Neural cell (in vitro differentiated cells): ENCODE data around the gene SPHK2. TPM values are rescaled to one million over a fixed set of nuclear protein-coding genes. Genes with fewer than 3 reads are reported as not detected.
A peak's percentile ranks its signal among the peaks of the same experiment; 100 is the strongest.

ENCODE experiments used
- H2AFZ ChIP-seq: fragments of 200-600, 300-800 bp; sonication (generic), shearing (Covaris generic); 2 replicates; pipeline ENCODE4 v1.6.0; 2014; ENCODE audit warnings: low read depth, mild to moderate bottlenecking, antibody characterized with exemption, low read length, moderate library complexity
- H3F3A ChIP-seq: fragments of 200-600 bp; shearing (Covaris generic); 2 replicates; pipeline ENCODE4 v1.6.1; 2016; ENCODE audit warnings: mild to moderate bottlenecking, moderate library complexity, mixed read lengths, antibody characterized with exemption, low read length; ENCODE audit not compliant: insufficient read depth, poor library complexity, severe bottlenecking
- H3K27ac ChIP-seq: fragments of 200-600, 300-800 bp; sonication (generic), shearing (Covaris generic); 2 replicates; pipeline ENCODE4 v1.5.1; 2014; ENCODE audit warnings: mild to moderate bottlenecking, low read length, moderate library complexity
- H3K27me3 ChIP-seq: fragments of 300-800, 200-600 bp; sonication (generic), shearing (Covaris generic); 2 replicates; pipeline ENCODE4 v1.6.0; 2014; ENCODE audit warnings: mild to moderate bottlenecking, low read depth, low read length, moderate library complexity; ENCODE audit not compliant: insufficient read depth
- H3K36me3 ChIP-seq: fragments of 300-800, 200-600 bp; sonication (generic), shearing (Covaris generic); 2 replicates; pipeline ENCODE4 v1.5.1; 2014; ENCODE audit warnings: mild to moderate bottlenecking, antibody characterized with exemption, low read length, moderate library complexity; ENCODE audit not compliant: insufficient read depth
- H3K4me2 ChIP-seq: fragments of 300-800, 200-600 bp; sonication (generic), shearing (Covaris generic); 2 replicates; pipeline ENCODE4 v1.6.0; 2014; ENCODE audit warnings: mild to moderate bottlenecking, low read length
- H3K4me3 ChIP-seq: fragments of 300-800, 200-600 bp; sonication (generic), shearing (Covaris generic); 2 replicates; pipeline ENCODE4 v1.5.1; 2014; ENCODE audit warnings: mild to moderate bottlenecking, low read length, moderate library complexity
- H3K79me2 ChIP-seq: fragments of 200-600 bp; shearing (Covaris generic); replicated peaks from 2 replicates; pipeline ENCODE4 v1.6.0; 2014; ENCODE audit warnings: mild to moderate bottlenecking, low read length, moderate library complexity; ENCODE audit not compliant: insufficient read depth
- H3K9ac ChIP-seq: fragments of 300-800, 200-600 bp; sonication (generic), shearing (Covaris generic); 2 replicates; pipeline ENCODE4 v1.6.1; 2016; ENCODE audit warnings: mild to moderate bottlenecking, low read length, mixed read lengths
- H3K9me2 ChIP-seq: fragments of 200-600 bp; shearing (Covaris generic); 2 replicates; pipeline ENCODE4 v1.6.1; 2016; ENCODE audit warnings: mild to moderate bottlenecking, low read length, mixed read lengths; ENCODE audit not compliant: insufficient read depth
- H3K9me3 ChIP-seq: fragments of 200-600, 300-800 bp; sonication (generic), shearing (Covaris generic); 2 replicates; pipeline ENCODE4 v1.6.1; 2016; ENCODE audit warnings: mild to moderate bottlenecking, mixed run types, low read length, moderate library complexity, mixed read lengths
- H4K20me1 ChIP-seq: fragments of 200-600 bp; shearing (Covaris generic); 2 replicates; pipeline ENCODE4 v1.6.1; 2016; ENCODE audit warnings: mild to moderate bottlenecking, mixed run types; ENCODE audit not compliant: insufficient read depth
- CTCF ChIP-seq: fragments of 450-650 bp; IDR thresholded peaks from 2 replicates; pipeline ENCODE4 v1.5.1; 2014; ENCODE audit warnings: antibody characterized with exemption, mild to moderate bottlenecking, moderate library complexity; ENCODE audit not compliant: poor library complexity, severe bottlenecking
- EP300 ChIP-seq: fragments of 450-650 bp; conservative IDR thresholded peaks from 2 replicates; pipeline ENCODE4 v1.6.1; 2014; ENCODE audit warnings: antibody characterized with exemption, mild to moderate bottlenecking, moderate library complexity; ENCODE audit not compliant: poor library complexity, severe bottlenecking
- EZH2 ChIP-seq: fragments of 200-600, 300-800 bp; shearing (Covaris generic), sonication (generic); IDR thresholded peaks from 2 replicates; pipeline ENCODE4 v1.6.1; 2014; ENCODE audit warnings: antibody characterized with exemption, low read length, borderline replicate concordance, mild to moderate bottlenecking; ENCODE audit not compliant: insufficient read depth, poor library complexity, severe bottlenecking
- MXI1 ChIP-seq: fragments of 450-650 bp; conservative IDR thresholded peaks from 2 replicates; pipeline ENCODE4 v1.6.1; 2014; ENCODE audit warnings: antibody characterized with exemption, mild to moderate bottlenecking; ENCODE audit not compliant: poor library complexity, severe bottlenecking
- POLR2AphosphoS5 ChIP-seq: IDR thresholded peaks from 2 replicates; pipeline ENCODE4 v1.6.1; 2012
- RAD21 ChIP-seq: fragments of 450-650 bp; conservative IDR thresholded peaks from 2 replicates; pipeline ENCODE4 v1.6.1; 2014; ENCODE audit warnings: antibody characterized with exemption, mild to moderate bottlenecking, moderate library complexity
- REST ChIP-seq: IDR thresholded peaks from 2 replicates; pipeline ENCODE4 v1.6.1; 2012; ENCODE audit warnings: borderline replicate concordance
- SMC3 ChIP-seq: fragments of 450-650 bp; conservative IDR thresholded peaks from 2 replicates; pipeline ENCODE4 v1.6.1; 2014; ENCODE audit warnings: antibody characterized with exemption, mild to moderate bottlenecking, moderate library complexity; ENCODE audit not compliant: poor library complexity
- TAF1 ChIP-seq: IDR thresholded peaks from 2 replicates; pipeline ENCODE4 v1.6.1; 2012; ENCODE audit warnings: low read depth
- polyA plus RNA-seq: library from polyadenylated mRNA; depleted of rRNA; stranded (reverse); fragments of >200 nt; gene quantifications from 2 replicates; pipeline ENCODE4 v1.2.3, GENCODE V29; 2014

Gene SPHK2
- polyA plus RNA-seq, 1 donor from 2014 or later, result 22.6 TPM

GRCh38 chr19:48637948-48638830, 18.9 kb downstream of the SPHK2 start:
- peak overlapping the region; percentile 74 for H3K9ac ChIP-seq

More at GRCh38 chr19:48637948-48638830, 18.9 kb downstream of the SPHK2 start:
- peak; percentile 33 for TF ChIP-seq SMC3
- peak; percentile 47 for TF ChIP-seq CTCF
- TF ChIP-seq EP300, result no peak
- no peak for TF ChIP-seq EZH2
- TF ChIP-seq RAD21, result no peak
- peak; percentile 71 for TF ChIP-seq POLR2AphosphoS5
- peak; percentile 61 for TF ChIP-seq REST
- TF ChIP-seq MXI1, result no peak
- no peak for TF ChIP-seq TAF1
- peak overlapping the region; percentile 83 for H3K27ac ChIP-seq
- H4K20me1 ChIP-seq, result no peaks in the 10 kb centered on the region
- H2AFZ ChIP-seq, result no peak overlapping the region
- no peaks in the 10 kb centered on the region for H3K79me2 ChIP-seq
- no peaks in the 10 kb centered on the region for H3K9me3 ChIP-seq
- H3K27me3 ChIP-seq, result no peaks in the 10 kb centered on the region
- peak overlapping the region; percentile 86 for H3K4me2 ChIP-seq
- no peaks in the 10 kb centered on the region for H3K9me2 ChIP-seq
- peaks cover 8% of the 10 kb centered on the region for H3F3A ChIP-seq
- H3K4me3 ChIP-seq, result peak overlapping the region; percentile 66
- H3K36me3 ChIP-seq, result no peaks in the 10 kb centered on the region
